K562 (cell line): ENCODE results near the gene PUM1. TPM values are rescaled to one million over a fixed set of nuclear protein-coding genes. Genes with fewer than 3 reads are reported as not detected.
A peak's percentile ranks its signal among the peaks of the same experiment; 100 is the strongest.

Source experiments
- ATAC-seq: fragments of 200-7000 bp; cut with Tn5 transposase; 3 replicates; pipeline ENCODE4 v1.9.1; 2020; ENCODE audit warnings: moderate library complexity
- BruUV-seq: library from RNA; stranded (reverse); fragments of 400-500 nt; replicated peaks from 2 replicates; lab custom pipeline; 2021; lab: Mats Ljungman, UMichigan
- CTCF ChIA-PET: fragments of 300-600 bp; formaldehyde crosslinking; extraction: SDS; loops from one replicate; lab custom pipeline; 2021; ENCODE audit warnings: low intra/inter-chr PET ratio; lab: Yijun Ruan, JAX
- POLR2A ChIA-PET: fragments of 300-600, 350-650 bp; sonication (Branson Sonifier 250); formaldehyde crosslinking; extraction: SDS; loops from one replicate; lab custom pipeline; 2021; ENCODE audit warnings: antibody characterized with exemption, inconsistent platforms; lab: Yijun Ruan, JAX
- DNase-seq, 4 experiments: peaks; one replicate each; pipeline versions ENCODE4 v3.0.0 to v3.0.0-alpha.2; 2011 to 2018; ENCODE audit warnings: low spot score in 3 of 4, mixed read lengths in 3 of 4; ENCODE audit errors: extremely low read depth in 1 of 4
- FAIRE-seq: peaks from 2 replicates; lab custom pipeline; 2011; peaks lifted over from hg19 to GRCh38; lab: Jason Lieb, UNC
- H2AFZ ChIP-seq: 2 replicates; pipeline ENCODE4 v1.6.0; 2011; ENCODE audit warnings: low read depth, low read length, control low read depth, inconsistent platforms
- H3K27ac ChIP-seq: fragments of 200-600 bp; 3 replicates; pipeline ENCODE4 v1.8.0; 2011; ENCODE audit warnings: low read depth, mild to moderate bottlenecking, control low read depth, inconsistent platforms, low read length, moderate library complexity, mixed read lengths; ENCODE audit errors: extremely low read depth
- H3K27me3 ChIP-seq, 2 experiments: fragments of 300-600 bp in 1 of 2; 2 replicates in 1 of 2; 3 replicates in 1 of 2; pipeline versions ENCODE4 v1.6.0 to v1.8.0; 2011; ENCODE audit warnings: inconsistent platforms in 2 of 2, low read length in 2 of 2, mild to moderate bottlenecking in 1 of 2, mixed read lengths in 1 of 2, moderate library complexity in 1 of 2; ENCODE audit not compliant: control insufficient read depth in 2 of 2, insufficient read depth in 2 of 2
- H3K36me3 ChIP-seq: fragments of 300-600 bp; 3 replicates; pipeline ENCODE4 v1.8.0; 2011; ENCODE audit warnings: mild to moderate bottlenecking, low read length, inconsistent platforms; ENCODE audit not compliant: control insufficient read depth, insufficient read depth
- H3K4me1 ChIP-seq, 2 experiments: fragments of 200-600 bp in 1 of 2; replicated peaks in 1 of 2; 2 replicates in 1 of 2; 3 replicates in 1 of 2; pipeline versions ENCODE4 v1.5.1 to v1.8.0; 2011; ENCODE audit warnings: inconsistent platforms in 2 of 2, low read length in 2 of 2, mild to moderate bottlenecking in 1 of 2, mixed read lengths in 1 of 2, moderate library complexity in 1 of 2; ENCODE audit not compliant: control insufficient read depth in 2 of 2, insufficient read depth in 2 of 2
- H3K4me2 ChIP-seq: 2 replicates; pipeline ENCODE4 v1.6.1; 2011; ENCODE audit warnings: low read length, control low read depth, inconsistent platforms, mixed read lengths; ENCODE audit not compliant: insufficient read depth
- H3K4me3 ChIP-seq: fragments of 200-600 bp; sonication (generic), shearing (Covaris generic); 2 replicates; pipeline ENCODE4 v1.5.1; 2016; ENCODE audit warnings: control low read depth, inconsistent platforms
- H3K79me2 ChIP-seq: fragments of 200-600 bp; 3 replicates; pipeline ENCODE4 v1.8.0; 2011; ENCODE audit warnings: low read length, inconsistent platforms; ENCODE audit not compliant: control insufficient read depth, insufficient read depth
- H3K9ac ChIP-seq, 2 experiments: 2 replicates each; pipeline versions ENCODE4 v1.6.0 to v1.6.1; 2011; ENCODE audit warnings: low read depth in 2 of 2, low read length in 2 of 2, control low read depth in 1 of 2, inconsistent platforms in 1 of 2, mild to moderate bottlenecking in 1 of 2, mixed read lengths in 1 of 2; ENCODE audit not compliant: insufficient read depth in 1 of 2
- H3K9me1 ChIP-seq: one replicate; pipeline ENCODE4 v1.6.0; 2011; ENCODE audit warnings: inconsistent platforms, mild to moderate bottlenecking, low read length, moderate library complexity; ENCODE audit not compliant: control insufficient read depth, insufficient read depth
- H3K9me3 ChIP-seq: replicated peaks from 2 replicates; pipeline ENCODE4 v1.5.1; 2011; ENCODE audit warnings: low read depth, low read length, inconsistent platforms; ENCODE audit not compliant: control insufficient read depth, insufficient read depth
- H4K20me1 ChIP-seq: replicated peaks from 2 replicates; pipeline ENCODE4 v1.6.1; 2011; ENCODE audit warnings: low read length, inconsistent platforms, mixed read lengths; ENCODE audit not compliant: control insufficient read depth, insufficient read depth
- BRCA1 ChIP-seq, 2 experiments: fragments of 450-650 bp in 1 of 2; sonication (generic) in 1 of 2; formaldehyde crosslinking in 1 of 2; IDR thresholded peaks; 2 replicates each; pipeline versions ENCODE4 v1.5.0 to v1.6.1; 2017 to 2020; ENCODE audit warnings: mild to moderate bottlenecking in 1 of 2, missing genetic modification reagents in 1 of 2
- ESRRB ChIP-seq: fragments of 250-450 bp; sonication (Bioruptor Pico); IDR thresholded peaks from 2 replicates; pipeline ENCODE4 v1.5.0; 2020; ENCODE audit warnings: mild to moderate bottlenecking, moderate library complexity, borderline replicate concordance
- GABPA ChIP-seq: fragments of 200-800 bp; sonication (Bioruptor generic); conservative IDR thresholded peaks from 2 replicates; pipeline ENCODE4 v1.6.1; 2016; ENCODE audit warnings: low read depth, missing genetic modification characterization, missing compliant biosample characterization
- HNRNPH1 ChIP-seq: fragments of 200-400 bp; formaldehyde crosslinking; optimal IDR thresholded peaks from 2 replicates; pipeline ENCODE3; 2017; ENCODE audit warnings: low read depth, mild to moderate bottlenecking, low read length, moderate library complexity
- MAFG ChIP-seq: fragments of 450-650 bp; conservative IDR thresholded peaks from 2 replicates; pipeline ENCODE4 v1.6.1; 2016; ENCODE audit warnings: missing genetic modification characterization, missing compliant biosample characterization
- MED1 ChIP-seq: sonication (generic); formaldehyde crosslinking; IDR thresholded peaks from 2 replicates; pipeline ENCODE4 v1.8.1; 2023; ENCODE audit warnings: missing genetic modification reagents, borderline replicate concordance
- NR2C1 ChIP-seq, 2 experiments: fragments of 450-650 bp; IDR thresholded peaks; 2 replicates each; pipeline ENCODE4 v1.6.1; 2017; ENCODE audit warnings: mild to moderate bottlenecking in 2 of 2, antibody characterized with exemption in 1 of 2, inconsistent platforms in 1 of 2, missing compliant biosample characterization in 1 of 2, missing genetic modification characterization in 1 of 2
- ZC3H4 ChIP-seq: sonication (generic); formaldehyde crosslinking; IDR thresholded peaks from 2 replicates; pipeline ENCODE4 v1.9.0; 2021; ENCODE audit warnings: missing genetic modification reagents, borderline replicate concordance
- ZNF239 ChIP-seq: fragments of 250-450 bp; sonication (Bioruptor Pico); IDR thresholded peaks from 2 replicates; pipeline ENCODE4 v1.4.0; 2020; ENCODE audit warnings: mild to moderate bottlenecking
- ZNF507 ChIP-seq: conservative IDR thresholded peaks from 2 replicates; pipeline ENCODE4 v1.6.1; 2017; ENCODE audit warnings: missing genetic modification characterization, missing compliant biosample characterization
- WGBS: fragments of 100-300 bp; shearing (Covaris generic); methylation state at CpG from one replicate; pipeline ENCODE4 v1.1.6; 2016; ENCODE audit warnings: low coverage, mixed read lengths; ENCODE audit not compliant: insufficient coverage; ENCODE audit errors: missing lambda C conversion rate; 5-methylcytosine and 5-hydroxymethylcytosine counted together
- in situ Hi-C: fragments of 300-500 bp; cut with MboI; formaldehyde crosslinking; loops from 4 replicates; pipeline ENCODE4 v1.15.0; 2018; ENCODE audit warnings: inconsistent platforms, mixed read lengths
- intact Hi-C: fragments of 100-400 bp; cut with micrococcal nuclease; formaldehyde crosslinking; loops from 2 replicates; pipeline ENCODE4 v1.14.2; 2022
- polyA plus RNA-seq, 8 experiments: library from polyadenylated mRNA; depleted of rRNA in 4 of 8; stranded (reverse) in 5 of 8; unstranded in 3 of 8; fragments of >200 nt; fragmentation: Nextera tagmentation in 2 of 8; fragmentation: Illumina TruSeq in 1 of 8; extraction: Ambion mirVana in 2 of 8; extraction: Trizol in 1 of 8; gene quantifications; 2 replicates each; pipeline versions ENCODE4 v1.2.1 to v1.2.3, GENCODE V29; 2011 to 2014; ENCODE audit warnings: inconsistent platforms in 1 of 8, missing spikeins in 1 of 8
- total RNA-seq, 7 experiments: library from RNA; depleted of rRNA in 6 of 7; stranded (reverse); fragments of >200 nt in 6 of 7; fragmentation: Illumina TruSeq in 2 of 7; extraction: Trizol in 2 of 7; gene quantifications; 2 replicates each; pipeline versions ENCODE4 v1.2.1 to v1.2.3, GENCODE V29; 2011 to 2021; ENCODE audit warnings: low replicate concordance in 1 of 7
- TF ChIP-seq, protein P1 (sequence below): fragments of 450-650 bp; IDR thresholded peaks from 2 replicates; pipeline ENCODE4 v1.6.1; 2014; ENCODE audit warnings: low read depth, mild to moderate bottlenecking, moderate library complexity, borderline replicate concordance
- TF ChIP-seq, protein P2 (sequence below): fragments of 150-350 bp; IDR thresholded peaks from 2 replicates; pipeline ENCODE4 v1.6.1; 2014; ENCODE audit warnings: low read depth, mild to moderate bottlenecking, low read length, borderline replicate concordance
- TF ChIP-seq, protein P3 (sequence below): fragments of 250-450 bp; sonication (Bioruptor Pico); IDR thresholded peaks from 2 replicates; pipeline ENCODE4 v1.8.0; 2021; ENCODE audit warnings: borderline replicate concordance, mild to moderate bottlenecking, moderate library complexity; ENCODE audit not compliant: poor library complexity, severe bottlenecking

Gene PUM1
- total and polyA plus RNA-seq, 9 of the 15 experiments (the other 6 are each of a cell fraction or from before 2014, with no cell fraction given), result 37.7 to 104 (median 55.7) TPM

GRCh38 chr1:30912913-30913652 lies 152.4 kb downstream of the PUM1 start:
- FAIRE-seq, result no peak
- POLR2A ChIA-PET, result interaction anchor here (0.6 to 2.9 kb wide), 18 partner anchors 9 to 1767 kb away, joined by 3 to 18 read pairs (median 4); no protein-coding TSS in a partner anchor
- Histone ChIP-seq H4K20me1 (no peaks in the 10 kb centered on the region), H3K4me3 (no peak overlapping the region), H3K4me1 (peaks cover 32 to 39% of the 10 kb centered on the region in 2 experiments), H3K4me2 (no peak overlapping the region), H3K9ac (peak overlapping the region; percentile 9 to 86; a peak in 3 of 4 replicates), H3K36me3 (no peaks in the 10 kb centered on the region), H3K9me3 (no peaks in the 10 kb centered on the region), H3K9me1 (no peaks in the 10 kb centered on the region), H2AFZ (peak overlapping the region; percentile 77), H3K79me2 (no peaks in the 10 kb centered on the region), H3K27me3 (no peaks in the 10 kb centered on the region), H3K27ac (peak overlapping the region; percentile 56; the same call in 1 of the 3 replicates)
- CTCF ChIA-PET, result interaction anchor here (0.6 to 4.7 kb wide), 4 partner anchors 110 to 194 kb away, joined by 3 to 109 read pairs (median 16); no protein-coding TSS in a partner anchor
- no peak for DNase-seq
- WGBS, result 81% methylated on average over 10 of the region's 10 CpGs
- in situ Hi-C loops (loop anchor here (5.0 kb wide), 2 partner anchors 111 to 196 kb away; no protein-coding TSS in a partner anchor), intact Hi-C loops (loop anchor here (5.0 kb wide), 1 partner anchor 51 kb away; no protein-coding TSS in a partner anchor)
- BruUV-seq, result no TSS peak
- no peak for ATAC-seq
- TF ChIP-seq NR2C1 (IDR thresholded peaks at IDR 0.05), result no peak
- TF ChIP-seq NR2C1 (tag; IDR thresholded peaks at IDR 0.05), result peak; percentile 27; the same call in 1 of the 2 replicates
- TF ChIP-seq, protein P1, sequence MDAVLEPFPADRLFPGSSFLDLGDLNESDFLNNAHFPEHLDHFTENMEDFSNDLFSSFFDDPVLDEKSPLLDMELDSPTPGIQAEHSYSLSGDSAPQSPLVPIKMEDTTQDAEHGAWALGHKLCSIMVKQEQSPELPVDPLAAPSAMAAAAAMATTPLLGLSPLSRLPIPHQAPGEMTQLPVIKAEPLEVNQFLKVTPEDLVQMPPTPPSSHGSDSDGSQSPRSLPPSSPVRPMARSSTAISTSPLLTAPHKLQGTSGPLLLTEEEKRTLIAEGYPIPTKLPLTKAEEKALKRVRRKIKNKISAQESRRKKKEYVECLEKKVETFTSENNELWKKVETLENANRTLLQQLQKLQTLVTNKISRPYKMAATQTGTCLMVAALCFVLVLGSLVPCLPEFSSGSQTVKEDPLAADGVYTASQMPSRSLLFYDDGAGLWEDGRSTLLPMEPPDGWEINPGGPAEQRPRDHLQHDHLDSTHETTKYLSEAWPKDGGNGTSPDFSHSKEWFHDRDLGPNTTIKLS, result no peak
- TF ChIP-seq ZNF507 (tag), result no peak
- 0 out of 2 replicates have a peak, but pooled peaks have one; percentile 60 for TF ChIP-seq MED1
- TF ChIP-seq, protein P2, sequence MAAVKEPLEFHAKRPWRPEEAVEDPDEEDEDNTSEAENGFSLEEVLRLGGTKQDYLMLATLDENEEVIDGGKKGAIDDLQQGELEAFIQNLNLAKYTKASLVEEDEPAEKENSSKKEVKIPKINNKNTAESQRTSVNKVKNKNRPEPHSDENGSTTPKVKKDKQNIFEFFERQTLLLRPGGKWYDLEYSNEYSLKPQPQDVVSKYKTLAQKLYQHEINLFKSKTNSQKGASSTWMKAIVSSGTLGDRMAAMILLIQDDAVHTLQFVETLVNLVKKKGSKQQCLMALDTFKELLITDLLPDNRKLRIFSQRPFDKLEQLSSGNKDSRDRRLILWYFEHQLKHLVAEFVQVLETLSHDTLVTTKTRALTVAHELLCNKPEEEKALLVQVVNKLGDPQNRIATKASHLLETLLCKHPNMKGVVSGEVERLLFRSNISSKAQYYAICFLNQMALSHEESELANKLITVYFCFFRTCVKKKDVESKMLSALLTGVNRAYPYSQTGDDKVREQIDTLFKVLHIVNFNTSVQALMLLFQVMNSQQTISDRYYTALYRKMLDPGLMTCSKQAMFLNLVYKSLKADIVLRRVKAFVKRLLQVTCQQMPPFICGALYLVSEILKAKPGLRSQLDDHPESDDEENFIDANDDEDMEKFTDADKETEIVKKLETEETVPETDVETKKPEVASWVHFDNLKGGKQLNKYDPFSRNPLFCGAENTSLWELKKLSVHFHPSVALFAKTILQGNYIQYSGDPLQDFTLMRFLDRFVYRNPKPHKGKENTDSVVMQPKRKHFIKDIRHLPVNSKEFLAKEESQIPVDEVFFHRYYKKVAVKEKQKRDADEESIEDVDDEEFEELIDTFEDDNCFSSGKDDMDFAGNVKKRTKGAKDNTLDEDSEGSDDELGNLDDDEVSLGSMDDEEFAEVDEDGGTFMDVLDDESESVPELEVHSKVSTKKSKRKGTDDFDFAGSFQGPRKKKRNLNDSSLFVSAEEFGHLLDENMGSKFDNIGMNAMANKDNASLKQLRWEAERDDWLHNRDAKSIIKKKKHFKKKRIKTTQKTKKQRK, result no peak
- TF ChIP-seq ESRRB, result no peak
- no peak for TF ChIP-seq BRCA1 (IDR thresholded peaks at IDR 0.05)
- TF ChIP-seq BRCA1 (CRISPR knock-in tag; IDR thresholded peaks at IDR 0.05), result no peak
- TF ChIP-seq ZNF239, result no peak
- 0 out of 2 replicates have a peak, but pooled peaks have one; percentile 40 for TF ChIP-seq ZC3H4 (CRISPR knock-in tag)
- peak; percentile 66 for TF ChIP-seq GABPA (tag)
- TF ChIP-seq MAFG (tag), result no peak
- no peak for TF ChIP-seq HNRNPH1
- TF ChIP-seq, protein P3, sequence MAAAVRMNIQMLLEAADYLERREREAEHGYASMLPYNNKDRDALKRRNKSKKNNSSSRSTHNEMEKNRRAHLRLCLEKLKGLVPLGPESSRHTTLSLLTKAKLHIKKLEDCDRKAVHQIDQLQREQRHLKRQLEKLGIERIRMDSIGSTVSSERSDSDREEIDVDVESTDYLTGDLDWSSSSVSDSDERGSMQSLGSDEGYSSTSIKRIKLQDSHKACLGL, result no peak
